ENCODE results near the gene OR2AG2.
"Not testable (repeated sequence)": the region's sequence is repeated elsewhere in the genome, so short reads cannot be mapped to it uniquely, and the experiment has no call there.

OR2AG2 gene, protein sequence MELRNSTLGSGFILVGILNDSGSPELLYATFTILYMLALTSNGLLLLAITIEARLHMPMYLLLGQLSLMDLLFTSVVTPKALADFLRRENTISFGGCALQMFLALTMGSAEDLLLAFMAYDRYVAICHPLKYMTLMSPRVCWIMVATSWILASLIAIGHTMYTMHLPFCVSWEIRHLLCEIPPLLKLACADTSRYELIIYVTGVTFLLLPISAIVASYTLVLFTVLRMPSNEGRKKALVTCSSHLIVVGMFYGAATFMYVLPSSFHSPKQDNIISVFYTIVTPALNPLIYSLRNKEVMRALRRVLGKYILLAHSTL

DNA sequence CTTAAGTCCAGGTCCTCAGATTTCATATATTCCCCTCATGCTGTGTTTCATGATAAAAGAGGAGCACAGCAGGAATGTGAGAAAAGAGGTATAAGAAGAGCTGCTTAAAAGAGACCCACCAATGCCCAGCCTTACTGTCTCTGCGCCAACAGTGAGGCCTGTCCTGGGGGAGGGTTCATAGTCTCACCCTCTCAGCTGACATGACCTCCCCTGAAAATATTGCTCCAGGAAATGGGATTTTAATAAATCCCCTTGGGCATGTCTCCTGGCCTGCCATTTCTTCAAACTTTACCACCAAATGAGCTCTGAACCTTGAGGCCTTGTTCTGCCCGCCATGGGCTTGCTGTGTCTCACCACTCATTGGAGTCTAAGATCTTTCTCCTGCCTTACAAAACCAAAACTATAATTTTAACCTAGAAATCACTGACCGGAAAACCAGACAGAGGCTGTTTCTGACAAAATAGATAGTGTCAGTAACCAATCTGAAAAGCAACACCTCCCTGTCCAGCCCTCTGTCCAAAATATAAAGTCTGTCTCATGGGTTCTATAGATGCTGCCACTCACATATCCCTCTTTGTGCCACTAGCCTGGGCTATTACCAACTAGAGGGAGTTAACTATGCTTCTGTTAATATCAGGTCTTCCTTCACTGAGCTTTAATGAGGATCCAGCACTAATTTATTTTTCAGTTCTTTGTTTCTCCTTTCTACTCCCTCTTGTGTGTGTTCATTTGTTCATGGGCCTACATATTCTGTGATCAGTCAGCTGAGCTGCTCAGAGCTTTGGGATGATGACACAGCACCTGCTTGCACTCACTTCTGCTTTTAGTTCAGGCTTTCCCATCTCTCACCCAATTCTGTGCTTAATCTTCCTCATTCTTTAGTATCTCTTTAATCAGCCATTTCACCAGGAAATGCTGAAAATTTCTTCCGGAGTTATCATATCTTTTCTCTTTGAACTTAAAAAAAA lies at the start of gene OR2AG2:
Gene OR2AG2, minus strand, starts transcription at position 51 of the 968 bp plus-strand sequence. CDS start 3,019 bp downstream, outside the sequence.
- peak; percentile 6 for DNase-seq

DNA sequence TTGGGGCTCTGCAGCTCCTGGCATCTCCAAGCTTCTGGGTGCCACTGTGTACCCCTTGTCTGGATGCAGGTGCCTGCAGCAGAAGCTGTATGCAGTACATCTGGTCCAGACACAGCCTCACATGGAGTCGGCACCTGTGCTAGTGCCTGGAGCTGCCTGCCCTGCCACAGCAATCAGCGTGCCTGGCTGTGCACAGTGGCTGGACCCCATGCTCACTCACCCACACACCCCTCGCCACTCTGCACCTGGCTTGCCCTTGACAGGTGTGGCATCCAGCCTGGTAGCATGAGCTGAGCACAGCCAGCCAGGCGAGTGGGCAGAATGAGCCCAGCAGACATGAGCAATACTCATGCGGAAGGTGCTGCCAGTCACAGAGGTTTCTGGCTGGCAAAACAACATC lies 47.2 kb upstream of the OR2AG2 start:
- DNase-seq = no peak

DNA sequence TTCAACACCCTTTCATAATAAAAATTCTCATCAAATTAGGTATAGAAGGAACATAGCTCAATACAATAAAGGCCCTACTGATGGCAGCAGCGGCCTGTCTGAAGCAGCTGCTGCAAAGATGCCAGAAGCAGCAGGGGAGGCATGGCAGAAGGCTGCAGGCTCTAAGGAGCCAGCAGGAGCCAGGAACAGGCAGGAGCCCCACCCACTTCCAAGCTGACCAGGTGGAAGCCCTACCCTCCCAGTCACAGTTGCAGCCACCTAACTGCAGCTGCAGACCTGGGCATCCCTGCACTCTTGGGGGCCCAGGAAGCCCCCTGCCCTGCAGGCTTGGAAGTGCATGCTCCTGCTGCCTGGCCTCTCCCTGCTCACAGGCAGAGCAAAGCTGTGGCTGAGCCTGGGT lies 45.9 kb upstream of the OR2AG2 start:
- DNase-seq = no peak

DNA sequence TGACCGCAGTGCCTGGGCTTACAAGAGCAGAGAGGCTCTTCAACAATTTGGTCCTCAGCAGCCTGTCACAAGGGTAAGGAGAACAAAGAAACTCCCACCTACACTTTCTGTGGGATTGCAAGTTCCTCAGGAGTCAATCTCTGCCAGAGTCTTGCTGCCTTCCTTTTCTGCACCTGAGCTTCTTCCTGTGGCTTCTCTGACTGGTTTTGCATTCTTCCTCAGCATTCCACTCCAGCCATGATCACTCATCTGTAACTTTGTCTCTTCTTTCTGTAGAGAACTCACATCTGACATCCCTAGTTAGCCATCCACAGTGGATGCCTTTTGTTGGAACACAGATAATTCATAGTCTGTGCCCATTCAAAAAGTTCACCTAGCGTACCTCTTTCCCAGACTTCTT lies 41.9 kb upstream of the OR2AG2 start:
- no peak for DNase-seq

DNA sequence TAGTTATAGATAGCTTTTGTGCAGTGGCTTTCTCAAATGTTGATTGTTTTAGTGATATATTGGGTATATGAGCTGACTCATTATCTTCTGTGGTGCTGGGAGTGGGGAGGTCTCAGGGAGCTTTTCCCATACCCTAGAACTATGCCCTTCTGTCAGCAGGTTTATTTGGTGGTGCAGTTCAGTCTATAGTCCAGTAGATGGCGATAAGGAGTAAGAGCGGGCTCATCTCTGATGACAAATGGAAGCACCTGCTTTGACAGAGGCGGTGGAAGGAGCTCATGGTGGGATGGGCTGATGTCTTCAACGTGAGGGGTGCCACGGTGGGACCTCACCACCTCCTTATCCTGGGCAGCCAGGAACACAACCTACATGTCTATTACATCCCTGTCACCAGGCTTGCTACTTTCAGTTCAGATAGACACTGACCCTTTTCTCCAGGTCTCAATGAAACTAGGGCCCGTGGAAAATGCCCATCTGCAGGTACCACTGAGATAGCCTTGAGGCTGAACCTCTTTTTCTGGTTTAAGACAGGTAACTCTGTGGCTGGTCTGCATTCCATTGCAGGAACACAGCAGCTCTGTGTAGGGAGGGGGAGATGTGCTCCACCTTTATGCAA lies 40.7 kb upstream of the OR2AG2 start:
- peak; percentile 61 for DNase-seq

DNA sequence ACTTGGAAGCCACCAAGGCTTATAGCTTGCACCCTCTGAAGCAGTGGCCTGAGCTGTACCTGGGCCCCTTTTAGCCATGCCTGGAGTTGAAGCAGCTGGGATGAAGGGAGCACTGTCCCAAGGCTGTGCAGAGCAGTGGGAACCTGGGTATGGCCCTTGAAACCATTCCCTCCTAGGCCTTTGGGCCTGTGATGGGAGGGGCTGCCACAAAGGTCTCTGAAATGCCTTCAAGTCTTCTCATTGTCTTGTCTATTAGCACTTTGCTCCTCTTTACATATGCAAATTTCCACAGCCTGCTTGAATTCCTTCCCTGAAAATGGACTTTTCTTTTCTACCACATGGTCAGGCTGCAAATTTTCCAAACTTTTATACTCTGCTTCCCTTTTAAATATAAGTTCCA lies 29.3 kb upstream of the OR2AG2 start:
- DNase-seq = not testable (repeated sequence)

DNA sequence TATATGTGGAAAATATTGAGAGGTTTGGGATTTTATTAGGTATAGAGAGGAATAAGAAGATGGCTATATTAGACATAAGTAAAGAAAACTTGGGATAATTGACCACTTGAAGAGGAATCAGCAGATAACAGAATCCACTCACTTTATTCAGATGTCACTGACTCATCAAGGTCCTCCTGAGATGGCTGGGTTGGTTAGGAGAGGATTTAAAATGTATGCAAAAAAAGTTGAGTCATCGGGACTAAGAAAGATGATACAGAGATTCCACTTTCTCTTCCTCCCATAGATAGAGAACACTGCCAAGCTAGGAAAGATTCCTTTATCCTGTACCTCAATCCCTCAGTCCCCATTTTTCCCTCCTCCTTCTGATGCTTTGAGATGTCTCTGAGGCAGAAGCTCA lies 27.6 kb upstream of the OR2AG2 start, which contains the start of gene OR6A2:
Gene OR6A2, minus strand, starts transcription at position 288 of the 400 bp plus-strand sequence. CDS start 3,981 bp downstream, outside the sequence.
- DNase-seq = no peak

DNA sequence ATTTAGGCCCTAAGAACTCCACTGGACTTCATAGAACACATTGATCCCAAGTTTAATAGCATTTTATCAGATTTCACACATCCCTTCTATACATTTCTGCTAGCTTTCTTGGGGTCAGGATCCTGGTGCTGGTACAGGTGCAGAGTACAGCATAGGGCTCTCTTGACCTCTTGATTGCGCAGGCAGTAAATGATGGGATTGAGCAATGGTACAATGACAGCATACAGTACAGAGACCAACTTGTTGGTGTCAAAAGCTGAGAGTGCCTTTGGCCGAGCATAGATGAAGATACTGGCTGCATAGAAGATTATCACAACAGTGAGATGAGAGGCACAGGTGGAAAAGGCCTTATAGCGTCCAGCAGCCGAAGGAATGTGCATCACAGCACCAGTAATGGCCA lies 22.9 kb upstream of the OR2AG2 start:
- no peak for DNase-seq

DNA sequence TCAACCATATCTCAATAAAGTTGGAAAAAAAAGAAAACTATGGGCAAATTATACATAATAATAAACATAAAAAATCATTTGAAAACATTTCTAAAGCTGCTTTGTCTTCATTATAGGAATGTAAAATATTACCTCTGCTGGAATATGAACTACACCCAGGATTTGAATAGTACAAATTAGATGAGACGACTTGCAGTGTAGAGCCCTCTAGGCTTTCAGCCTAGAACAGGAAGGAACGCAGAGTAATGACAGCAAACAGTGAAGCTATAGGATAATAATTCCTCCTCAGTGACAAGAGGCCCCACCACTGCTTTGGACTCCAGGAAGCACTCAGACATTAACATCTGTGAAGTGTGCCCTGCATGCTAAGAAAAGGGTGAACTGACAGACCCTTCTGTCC lies 18.8 kb upstream of the OR2AG2 start:
- DNase-seq = no peak

DNA sequence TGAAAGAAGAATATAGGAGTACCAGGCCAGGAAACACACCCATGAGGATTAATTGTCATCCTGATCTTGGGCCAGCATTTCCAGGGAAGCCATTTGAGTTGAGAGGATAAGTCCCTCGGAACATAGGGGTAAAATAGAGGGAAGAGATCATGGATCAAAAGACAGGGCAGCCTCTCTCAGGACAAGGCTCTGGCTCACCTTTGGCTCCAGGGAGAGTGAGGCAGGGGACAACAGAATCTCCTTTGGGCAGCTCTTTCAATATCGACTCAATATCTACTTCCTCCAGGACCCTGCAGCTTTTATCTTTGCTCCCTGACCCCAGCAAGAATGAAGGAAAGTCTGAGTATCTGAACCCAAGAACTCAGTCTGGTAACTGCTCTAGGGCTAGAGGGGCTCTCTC lies 10.9 kb upstream of the OR2AG2 start, which contains the start of gene OR2AG1:
Gene OR2AG1, plus strand, starts transcription at position 301 of the 400 bp plus-strand sequence. CDS start 2,018 bp downstream, outside the sequence.
- DNase-seq = no peak

DNA sequence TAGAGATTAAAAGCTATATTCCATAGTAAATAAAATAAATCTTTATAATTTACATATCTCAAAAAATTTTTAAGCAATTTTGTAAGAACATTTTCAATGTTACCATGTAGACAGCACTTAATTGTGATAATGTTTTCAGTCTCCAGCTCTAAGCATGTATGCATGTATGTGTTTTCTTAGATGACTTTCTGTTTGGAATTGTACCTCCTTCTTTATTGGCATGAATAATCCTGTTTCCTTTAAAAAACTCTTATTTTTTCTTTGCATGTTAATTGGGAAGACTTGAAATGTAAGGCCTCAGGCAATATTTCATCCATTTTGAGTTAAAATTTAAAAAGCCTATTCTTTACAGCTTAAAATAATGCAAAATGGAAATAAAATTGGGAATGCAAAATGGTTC lies 9.1 kb upstream of the OR2AG2 start:
- no peak for DNase-seq

DNA sequence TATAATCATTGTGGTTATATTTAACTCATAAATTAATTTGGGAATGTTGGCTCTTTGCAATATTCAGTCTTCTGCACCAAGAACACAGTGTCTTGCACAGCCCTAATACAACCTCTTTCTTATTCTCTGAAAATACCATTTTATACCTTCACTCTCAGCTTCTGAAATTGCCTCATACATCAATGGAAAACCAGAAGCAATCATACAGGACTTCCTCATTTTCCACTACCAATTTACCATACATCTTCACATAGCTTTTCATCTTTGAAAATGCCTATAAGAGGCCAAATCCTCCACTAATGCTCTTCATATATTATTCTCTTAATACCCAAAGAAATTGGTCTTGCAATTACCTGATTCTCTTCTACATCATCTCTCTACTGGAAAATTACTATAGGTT lies 6.7 kb upstream of the OR2AG2 start:
- no peak for DNase-seq

DNA sequence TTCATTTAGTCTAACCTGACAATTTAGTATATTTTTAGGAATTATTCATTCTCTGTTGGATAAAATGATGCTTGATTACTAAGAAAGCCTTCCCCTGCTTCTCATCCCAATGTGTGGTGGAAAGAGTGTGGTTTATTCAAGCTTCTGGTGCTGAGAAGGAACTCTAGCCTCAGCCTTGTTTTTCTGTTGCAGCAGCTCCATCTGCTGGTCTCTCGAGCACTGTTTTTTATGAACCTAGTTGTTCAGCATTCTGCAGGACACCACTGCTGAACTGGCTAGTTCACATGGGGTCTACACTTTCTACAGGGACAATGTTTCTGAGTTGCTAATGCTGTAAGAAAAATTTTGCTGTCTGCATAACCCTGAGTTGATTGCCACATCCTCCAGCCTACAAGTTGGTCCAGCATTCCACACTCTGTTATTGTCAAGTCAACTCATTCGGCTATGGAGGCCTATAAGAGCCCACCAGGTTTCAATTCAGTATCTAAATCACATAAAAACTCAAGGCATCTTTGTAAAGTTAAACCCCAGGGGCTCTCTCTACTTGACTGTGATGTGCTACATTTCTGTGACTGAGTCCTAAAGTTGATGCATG lies 14.3 kb downstream of the OR2AG2 start:
- peak; percentile 61 for DNase-seq

DNA sequence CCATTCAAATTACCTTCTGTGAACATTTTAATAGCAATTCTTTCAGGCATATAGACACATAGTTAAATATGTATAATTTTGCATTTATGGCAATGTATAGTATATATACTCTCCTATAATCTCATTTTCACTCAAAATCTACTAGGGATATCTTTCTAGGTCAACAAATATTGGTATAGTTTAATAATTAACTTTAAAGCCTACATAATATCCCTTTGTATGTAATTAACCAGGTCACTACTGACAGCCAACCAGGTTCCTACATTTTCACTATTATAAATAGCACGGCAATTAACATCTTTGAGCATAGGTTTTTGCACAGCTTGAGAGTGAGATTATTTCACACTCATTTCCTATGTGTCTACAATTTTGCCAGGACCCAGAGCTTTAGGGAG lies 15.8 kb downstream of the OR2AG2 start:
- DNase-seq = no peak

DNA sequence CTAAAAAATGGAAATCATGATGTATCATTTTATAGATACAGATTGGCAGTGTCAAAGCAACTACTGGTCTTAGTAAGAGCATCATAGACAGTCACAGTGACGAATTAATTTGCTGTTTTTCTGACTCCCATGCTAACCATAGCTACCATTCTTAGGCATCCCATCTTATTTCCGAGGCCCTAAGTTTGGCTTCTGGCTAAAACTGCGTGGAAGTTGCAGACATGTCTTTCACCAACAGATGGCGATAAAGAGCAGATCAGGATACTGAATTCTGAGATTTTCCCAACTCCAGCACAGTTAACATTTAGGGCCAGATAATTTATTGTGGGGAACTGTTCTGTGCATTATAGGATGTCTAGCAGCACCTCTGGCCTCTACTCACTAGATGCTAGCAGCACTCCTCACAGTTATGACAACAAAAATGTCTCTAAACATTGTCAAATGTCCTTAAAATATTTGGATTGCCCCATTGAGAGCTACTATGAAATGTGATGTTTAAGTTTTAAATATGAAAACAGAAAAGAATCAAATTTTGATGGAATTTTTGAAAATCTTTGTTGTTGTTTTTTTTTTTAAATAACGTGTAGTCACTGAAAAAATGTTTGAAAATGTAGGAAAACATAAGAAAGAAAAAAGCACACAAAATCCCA lies 16.3 kb downstream of the OR2AG2 start:
- DNase-seq = peak; percentile 53

DNA sequence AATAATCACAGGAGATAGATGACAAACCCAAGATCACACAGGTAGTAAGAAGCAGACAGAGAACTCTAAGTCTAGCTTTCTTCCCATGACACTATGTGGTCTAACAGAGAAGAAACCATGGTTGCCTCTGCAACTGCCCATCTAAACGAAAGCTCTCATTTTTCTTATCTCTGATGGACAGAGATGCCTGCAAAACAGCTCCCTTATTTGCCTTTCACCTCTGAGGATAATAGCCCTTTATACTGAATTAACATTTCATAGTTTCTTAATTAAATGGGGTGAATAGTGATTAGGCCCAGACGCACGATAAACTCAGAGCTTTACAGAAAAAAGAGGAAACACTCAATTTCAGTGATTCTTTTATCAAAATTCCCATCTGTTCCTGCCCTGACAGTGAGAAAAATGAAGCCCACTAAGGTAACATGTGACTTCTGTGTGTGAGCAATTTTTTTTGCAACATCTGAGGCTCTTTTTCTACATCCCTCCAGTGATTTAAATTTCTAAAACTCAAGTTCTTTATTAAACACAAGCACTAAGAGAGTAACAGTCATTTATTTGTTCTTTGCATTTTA lies 24.6 kb downstream of the OR2AG2 start:
- peak; percentile 55 for DNase-seq

DNA sequence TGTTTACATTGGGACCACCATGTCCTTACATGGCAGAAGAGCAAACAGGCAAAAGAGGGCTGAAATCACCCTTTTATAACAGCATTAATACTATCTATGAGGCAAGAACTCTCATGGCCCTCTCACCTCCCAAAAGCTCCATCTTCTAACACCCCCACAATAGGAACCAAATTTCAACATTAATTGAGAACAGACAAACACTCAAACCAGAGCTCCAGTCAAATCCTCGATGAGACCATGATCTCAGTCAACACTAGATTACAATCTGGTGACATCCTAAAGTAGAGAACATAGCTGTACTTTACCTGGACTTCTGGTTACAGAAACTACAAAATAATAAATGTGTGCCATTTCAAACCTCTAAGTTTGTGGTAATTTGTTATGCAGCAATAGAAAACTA lies 25.1 kb downstream of the OR2AG2 start:
- no peak for DNase-seq

DNA sequence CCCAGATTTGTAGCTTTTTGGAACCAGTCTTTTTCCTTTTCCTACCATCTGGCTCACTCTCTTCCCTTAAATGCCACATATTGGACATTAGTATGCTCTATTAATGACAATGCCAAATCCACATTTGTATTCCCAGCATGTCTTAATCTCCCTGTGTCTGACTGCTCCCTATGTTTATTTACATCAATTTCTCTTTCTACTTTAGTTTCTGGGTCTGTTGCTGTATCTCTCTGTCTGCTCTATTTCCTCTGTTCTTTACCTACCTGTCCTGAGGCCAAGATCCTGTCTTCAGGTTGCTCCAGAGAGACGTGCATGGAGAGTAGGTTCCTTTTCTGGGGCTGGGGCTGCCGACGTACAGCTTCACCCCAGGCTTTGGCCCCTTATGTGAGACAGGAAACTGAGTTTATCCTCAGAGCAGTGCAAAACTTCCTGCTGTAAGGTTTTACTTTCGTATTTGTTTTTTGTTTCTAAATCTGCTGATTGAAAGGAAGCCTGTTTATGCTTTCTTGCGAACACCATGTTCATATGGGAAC lies 25.6 kb downstream of the OR2AG2 start:
- DNase-seq = no peak

DNA sequence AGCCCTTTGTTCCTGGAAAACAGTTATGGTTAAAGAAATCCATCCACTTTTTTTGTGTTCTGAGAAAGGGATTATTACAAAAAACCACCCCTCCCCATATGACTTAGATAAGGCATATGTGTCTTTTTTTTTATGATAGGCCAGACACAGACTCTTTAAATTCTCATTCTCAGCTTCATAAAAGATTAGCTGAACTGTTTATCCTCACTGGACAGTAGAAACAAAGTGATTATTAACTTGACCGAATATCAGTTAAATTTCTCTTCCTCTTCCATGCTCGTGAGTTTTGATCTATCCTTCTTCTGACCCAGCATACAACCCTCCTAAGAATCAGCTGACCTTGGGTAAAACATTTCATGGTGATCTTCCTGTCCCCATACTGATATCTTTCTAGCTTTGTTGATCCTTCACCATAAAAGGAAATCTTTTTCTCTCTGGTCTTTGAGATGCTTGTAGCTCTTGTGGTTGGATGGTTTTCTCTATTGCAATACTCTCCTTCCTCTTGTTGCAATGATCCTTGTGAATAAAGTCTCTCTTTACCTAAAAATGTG lies 26.2 kb downstream of the OR2AG2 start:
- peak; percentile 58 for DNase-seq

DNA sequence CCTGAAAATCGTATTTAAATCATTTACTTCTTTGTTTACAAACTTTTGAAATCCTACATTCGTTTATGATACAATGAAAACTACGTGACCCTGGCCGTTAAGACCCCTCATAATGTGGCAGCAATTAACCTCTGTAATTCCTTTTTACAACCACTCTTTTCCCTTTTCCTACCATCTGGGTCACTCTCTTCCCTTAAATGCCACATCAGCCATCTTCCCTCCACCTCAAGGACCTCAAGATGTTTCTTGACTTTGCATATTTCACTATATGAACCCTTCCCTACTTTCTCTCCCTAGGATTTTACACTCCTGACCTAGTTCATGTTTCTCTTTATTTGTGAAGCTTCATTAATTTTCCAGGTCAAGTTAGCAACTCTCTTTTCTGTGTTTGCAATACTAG lies 26.8 kb downstream of the OR2AG2 start:
- DNase-seq = no peak

DNA sequence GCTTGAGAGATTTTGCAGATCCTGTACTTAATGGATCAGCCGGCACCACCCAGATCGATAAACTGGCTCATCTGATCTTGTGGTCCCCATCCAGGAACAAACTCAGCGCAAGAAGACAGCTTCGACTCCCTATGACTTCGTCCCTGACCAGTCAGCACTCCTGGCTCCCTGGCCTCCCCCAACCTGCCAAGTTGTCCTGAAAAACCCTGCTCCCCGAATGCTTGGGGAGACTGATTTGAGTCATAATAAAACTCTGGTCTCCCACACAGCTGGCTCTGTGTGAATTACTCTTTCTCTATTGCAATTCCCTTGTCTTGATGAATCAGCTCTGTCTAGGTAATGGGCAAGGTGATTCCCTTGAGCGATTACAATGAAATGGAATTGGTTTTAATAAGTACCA lies 29.5 kb downstream of the OR2AG2 start:
- no peak for DNase-seq

Measured in hematopoietic multipotent progenitor cell treated with erythropoietin and hydrocortisone succinate and interleukin-3 and kit ligand, for 8 days (in vitro differentiated cells).